ENCODE data around the gene SPTBN1. TPM values are rescaled to one million over a fixed set of nuclear protein-coding genes. Genes with fewer than 3 reads are reported as not detected.

SPTBN1 gene
- total RNA-seq, 1 donor from 2014 or later = 983 TPM

- Mint-ChIP-seq H3K27me3 (ENCODE audit: unreplicated experiment) (peaks cover 21% of the 10 kb centered on the region), H3K27ac (ENCODE audit: unreplicated experiment) (peak overlapping the region; percentile 93)
- no peak for TF ChIP-seq CTCF (IDR thresholded peaks at IDR 0.05; ENCODE audit: unreplicated experiment)
These were observed 132.2 kb downstream of the SPTBN1 start for GRCh38 chr2:54588244-54588899.

GRCh38 chr2:54589038-54589339 lies 132.9 kb downstream of the SPTBN1 start:
- no peak for DNase-seq (ENCODE audit: low spot score)

More at GRCh38 chr2:54588244-54588899, 132.2 kb downstream of the SPTBN1 start:
- no peak overlapping the region for H3K4me3 Mint-ChIP-seq (ENCODE audit: unreplicated experiment)
- H3K9me3 Mint-ChIP-seq (ENCODE audit: unreplicated experiment) = no peaks in the 10 kb centered on the region
- H3K36me3 Mint-ChIP-seq (ENCODE audit: low read depth, unreplicated experiment) = peaks cover 24% of the 10 kb centered on the region
- no peak for DNase-seq (ENCODE audit: low spot score)
- H3K4me1 Mint-ChIP-seq (ENCODE audit: unreplicated experiment) = peaks cover 78% of the 10 kb centered on the region

GRCh38 chr2:54589340-54590215 lies 133.5 kb downstream of the SPTBN1 start:
- peaks cover 26% of the 10 kb centered on the region for H3K36me3 Mint-ChIP-seq (ENCODE audit: low read depth, unreplicated experiment)
- no peak for TF ChIP-seq CTCF (IDR thresholded peaks at IDR 0.05; ENCODE audit: unreplicated experiment)
- no peaks in the 10 kb centered on the region for H3K9me3 Mint-ChIP-seq (ENCODE audit: unreplicated experiment)
- peak; percentile 54 for DNase-seq (ENCODE audit: low spot score)
- H3K27me3 Mint-ChIP-seq (ENCODE audit: unreplicated experiment) = peaks cover 24% of the 10 kb centered on the region
- H3K4me3 Mint-ChIP-seq (ENCODE audit: unreplicated experiment) = peak overlapping the region; percentile 78
- H3K27ac Mint-ChIP-seq (ENCODE audit: unreplicated experiment) = peak overlapping the region; percentile 96
- H3K4me1 Mint-ChIP-seq (ENCODE audit: unreplicated experiment) = peaks cover 69% of the 10 kb centered on the region

More at GRCh38 chr2:54589038-54589339, 132.9 kb downstream of the SPTBN1 start:
- no peak for TF ChIP-seq CTCF (IDR thresholded peaks at IDR 0.05; ENCODE audit: unreplicated experiment)
- H3K4me1 Mint-ChIP-seq (ENCODE audit: unreplicated experiment) = peaks cover 74% of the 10 kb centered on the region
- H3K27ac Mint-ChIP-seq (ENCODE audit: unreplicated experiment) = peak overlapping the region; percentile 96
- H3K4me3 Mint-ChIP-seq (ENCODE audit: unreplicated experiment) = peak overlapping the region; percentile 78
- H3K27me3 Mint-ChIP-seq (ENCODE audit: unreplicated experiment) = peaks cover 21% of the 10 kb centered on the region
- peaks cover 26% of the 10 kb centered on the region for H3K36me3 Mint-ChIP-seq (ENCODE audit: low read depth, unreplicated experiment)
- no peaks in the 10 kb centered on the region for H3K9me3 Mint-ChIP-seq (ENCODE audit: unreplicated experiment)

- no peak for DNase-seq (ENCODE audit: low spot score)
- TF ChIP-seq CTCF (IDR thresholded peaks at IDR 0.05; ENCODE audit: unreplicated experiment) = no peak
- Mint-ChIP-seq H3K36me3 (ENCODE audit: low read depth, unreplicated experiment) (peaks cover 33% of the 10 kb centered on the region), H3K27me3 (ENCODE audit: unreplicated experiment) (peaks cover 31% of the 10 kb centered on the region), H3K27ac (ENCODE audit: unreplicated experiment) (peak overlapping the region; percentile 96), H3K9me3 (ENCODE audit: unreplicated experiment) (no peaks in the 10 kb centered on the region), H3K4me3 (ENCODE audit: unreplicated experiment) (peak overlapping the region; percentile 35), H3K4me1 (ENCODE audit: unreplicated experiment) (peaks cover 69% of the 10 kb centered on the region)
These were observed 134.3 kb downstream of the SPTBN1 start for GRCh38 chr2:54590216-54591120.

Data from endothelial cell (in vitro differentiated cells).